Superior temporal gyrus (tissue), 1 donor: ENCODE data around the gene DOK7.

Experiments
- DNase-seq: peaks from one replicate; pipeline ENCODE4 v3.0.0-alpha.2; 2016; ENCODE audit errors: extremely low spot score

The DOK7 gene

GRCh38 chr4:3520796-3521600, 57.9 kb downstream of the DOK7 start:
- DNase-seq = no peak

- DNase-seq = no peak
Measured at GRCh38 chr4:3521621-3522325, 58.7 kb downstream of the DOK7 start.

GRCh38 chr4:3522326-3522640, 59.2 kb downstream of the DOK7 start:
- DNase-seq = no peak

- DNase-seq = no peak
Measured at GRCh38 chr4:3522651-3523050, 59.5 kb downstream of the DOK7 start.

- DNase-seq = no peak
Measured at GRCh38 chr4:3523146-3523627, 60.1 kb downstream of the DOK7 start.

GRCh38 chr4:3523628-3524221, 60.6 kb downstream of the DOK7 start:
- DNase-seq = no peak

GRCh38 chr4:3524349-3524748, 61.2 kb downstream of the DOK7 start:
- no peak for DNase-seq

GRCh38 chr4:3524920-3525319, 61.8 kb downstream of the DOK7 start:
- DNase-seq = no peak

GRCh38 chr4:3525532-3526430, 62.7 kb downstream of the DOK7 start:
- no peak for DNase-seq

GRCh38 chr4:3526456-3526855, 63.4 kb downstream of the DOK7 start:
- DNase-seq = no peak

GRCh38 chr4:3527101-3527913, 64.2 kb downstream of the DOK7 start:
- no peak for DNase-seq

- DNase-seq = no peak
Measured at GRCh38 chr4:3527914-3528876, 65.1 kb downstream of the DOK7 start.

GRCh38 chr4:3529363-3529762, 66.3 kb downstream of the DOK7 start:
- DNase-seq = no peak

GRCh38 chr4:3530051-3530450, 66.9 kb downstream of the DOK7 start:
- no peak for DNase-seq

- no peak for DNase-seq
Measured at GRCh38 chr4:3530663-3531254, 67.7 kb downstream of the DOK7 start.

- DNase-seq = no peak
Measured at GRCh38 chr4:3531318-3531878, 68.3 kb downstream of the DOK7 start.

- peak; percentile 91 for DNase-seq
Measured at GRCh38 chr4:3531879-3532750, 69.0 kb downstream of the DOK7 start, which contains the start of gene LRPAP1. TSS of gene LRPAP1 (minus strand) at chr4:3532422. CDS start at chr4:3532412, 10 bp downstream.
